ENCODE data around the gene FN3KRP.

FN3KRP gene

GRCh38 chr17:82681547-82681946 is 35.0 kb upstream of the FN3KRP start:
- no peak overlapping the region for H3K4me3 ChIP-seq (ENCODE audit: control insufficient read depth, low read depth, low read length)
- TF ChIP-seq CTCF (conservative IDR thresholded peaks at IDR 0.05; ENCODE audit: control insufficient read depth, insufficient read depth, low read depth, low read length) = no peak
- DNase-seq (ENCODE audit: low read depth) = no peak

- H3K4me3 ChIP-seq (ENCODE audit: control insufficient read depth, low read depth, low read length) = no peak overlapping the region
- DNase-seq (ENCODE audit: low read depth) = no peak
- no peak for TF ChIP-seq CTCF (conservative IDR thresholded peaks at IDR 0.05; ENCODE audit: control insufficient read depth, insufficient read depth, low read depth, low read length)
These were observed 33.0 kb upstream of the FN3KRP start for GRCh38 chr17:82683534-82683933.

GRCh38 chr17:82684228-82684841 is 32.2 kb upstream of the FN3KRP start:
- H3K4me3 ChIP-seq (ENCODE audit: control insufficient read depth, low read depth, low read length) = no peak overlapping the region
- DNase-seq (ENCODE audit: low read depth) = peak; percentile 32
- TF ChIP-seq CTCF (conservative IDR thresholded peaks at IDR 0.05; ENCODE audit: control insufficient read depth, insufficient read depth, low read depth, low read length) = no peak

- DNase-seq (ENCODE audit: low read depth) = no peak
- TF ChIP-seq CTCF (conservative IDR thresholded peaks at IDR 0.05; ENCODE audit: control insufficient read depth, insufficient read depth, low read depth, low read length) = no peak
- no peak overlapping the region for H3K4me3 ChIP-seq (ENCODE audit: control insufficient read depth, low read depth, low read length)
These were observed 31.2 kb upstream of the FN3KRP start for GRCh38 chr17:82685291-82685690.

- H3K4me3 ChIP-seq (ENCODE audit: control insufficient read depth, low read depth, low read length) = no peak overlapping the region
- DNase-seq (ENCODE audit: low read depth) = no peak
- no peak for TF ChIP-seq CTCF (conservative IDR thresholded peaks at IDR 0.05; ENCODE audit: control insufficient read depth, insufficient read depth, low read depth, low read length)
These were observed 29.9 kb upstream of the FN3KRP start for GRCh38 chr17:82686366-82687324.

GRCh38 chr17:82687375-82687861 is 29.1 kb upstream of the FN3KRP start:
- no peak overlapping the region for H3K4me3 ChIP-seq (ENCODE audit: control insufficient read depth, low read depth, low read length)
- DNase-seq (ENCODE audit: low read depth) = no peak
- TF ChIP-seq CTCF (conservative IDR thresholded peaks at IDR 0.05; ENCODE audit: control insufficient read depth, insufficient read depth, low read depth, low read length) = no peak

All from fibroblast of mammary gland (primary cell).